GM12878 (cell line): ENCODE data around the gene DIP2C. TPM values are rescaled to one million over a fixed set of nuclear protein-coding genes. Genes with fewer than 3 reads are reported as not detected.

ENCODE experiments used
- ATAC-seq: fragments of 200-7000 bp; cut with Tn5 transposase; 3 replicates; pipeline ENCODE4 v1.9.1; 2020; ENCODE audit warnings: mild to moderate bottlenecking, moderate library complexity
- BruUV-seq: library from RNA; stranded (reverse); fragments of 400-500 nt; replicated peaks from 2 replicates; lab custom pipeline; 2021; lab: Mats Ljungman, UMichigan
- CTCF ChIA-PET: fragments of 300-600 bp; sonication (Branson Sonifier 250); formaldehyde crosslinking; extraction: SDS; loops from one replicate; lab custom pipeline; 2021; ENCODE audit warnings: inconsistent platforms; lab: Yijun Ruan, JAX
- POLR2A ChIA-PET: fragments of 350-600 bp; formaldehyde crosslinking; extraction: SDS; loops from one replicate; lab custom pipeline; 2021; ENCODE audit warnings: inconsistent platforms; lab: Charles Lee
- RAD21 ChIA-PET: fragments of 300-600 bp; sonication (Branson Sonifier 250); formaldehyde crosslinking; loops from one replicate; lab custom pipeline; 2023; ENCODE audit warnings: antibody characterized with exemption; ENCODE audit not compliant: unreplicated experiment; lab: Charles Lee
- SMC1A ChIA-PET: fragments of 300-600 bp; sonication (Branson Sonifier 250); formaldehyde crosslinking; loops from one replicate; lab custom pipeline; 2023; ENCODE audit not compliant: unreplicated experiment, uncharacterized antibody; lab: Charles Lee
- DNase-seq: peaks from one replicate; pipeline ENCODE4 v3.0.0-alpha.2; 2011; ENCODE audit warnings: low read depth, low spot score
- FAIRE-seq: peaks from 3 replicates; lab custom pipeline; 2011; peaks lifted over from hg19 to GRCh38; lab: Jason Lieb, UNC
- H2AFZ ChIP-seq: 2 replicates; pipeline ENCODE4 v1.6.0; 2011; ENCODE audit warnings: low read depth, low read length, control low read depth; ENCODE audit not compliant: control insufficient read depth
- H3K27ac ChIP-seq: 2 replicates; pipeline ENCODE4 v1.5.1; 2011; ENCODE audit warnings: control low read depth; ENCODE audit not compliant: control insufficient read depth, insufficient read depth
- H3K27me3 ChIP-seq, 2 experiments: replicated peaks in 1 of 2; 2 replicates each; pipeline versions ENCODE4 v1.6.0 to v1.6.1; 2011; ENCODE audit warnings: low read length in 1 of 2; ENCODE audit not compliant: control insufficient read depth in 2 of 2, insufficient read depth in 2 of 2
- H3K36me3 ChIP-seq, 2 experiments: 2 replicates each; pipeline ENCODE4 v1.5.1; 2011; ENCODE audit warnings: low read length in 1 of 2; ENCODE audit not compliant: control insufficient read depth in 2 of 2, insufficient read depth in 2 of 2
- H3K4me1 ChIP-seq: 2 replicates; pipeline ENCODE4 v1.6.1; 2011; ENCODE audit warnings: mild to moderate bottlenecking, low read length, moderate library complexity, mixed read lengths; ENCODE audit not compliant: control insufficient read depth, insufficient read depth
- H3K4me2 ChIP-seq: 2 replicates; pipeline ENCODE4 v1.6.0; 2011; ENCODE audit warnings: control low read depth; ENCODE audit not compliant: control insufficient read depth, insufficient read depth
- H3K4me3 ChIP-seq: fragments of 200-600 bp; sonication (generic); 2 replicates; pipeline ENCODE4 v1.5.1; 2016
- H3K79me2 ChIP-seq: 2 replicates; pipeline ENCODE4 v1.6.0; 2011; ENCODE audit warnings: low read length; ENCODE audit not compliant: control insufficient read depth, insufficient read depth
- H3K9ac ChIP-seq: 2 replicates; pipeline ENCODE4 v1.8.0; 2011; ENCODE audit warnings: low read length, control low read depth, mixed read lengths; ENCODE audit not compliant: control insufficient read depth, insufficient read depth
- H3K9me3 ChIP-seq: replicated peaks from 3 replicates; pipeline ENCODE4 v1.5.1; 2011; ENCODE audit warnings: mild to moderate bottlenecking, low read length; ENCODE audit not compliant: control insufficient read depth, insufficient read depth
- H4K20me1 ChIP-seq: 2 replicates; pipeline ENCODE4 v1.6.0; 2011; ENCODE audit not compliant: control insufficient read depth, insufficient read depth
- ASH2L ChIP-seq: fragments of 300-600, 200-600 bp; sonication (generic); IDR thresholded peaks from 2 replicates; pipeline ENCODE4 v1.6.1; 2017; ENCODE audit warnings: low read depth, mild to moderate bottlenecking, borderline replicate concordance
- FOS ChIP-seq: IDR thresholded peaks from 3 replicates; pipeline ENCODE4 v1.6.1; 2011; ENCODE audit warnings: borderline replicate concordance; ENCODE audit not compliant: insufficient read length; ENCODE audit errors: extremely low read depth
- HDAC2 ChIP-seq: fragments of 200-600 bp; sonication (generic); IDR thresholded peaks from 2 replicates; pipeline ENCODE4 v1.6.1; 2017
- ZBED1 ChIP-seq: IDR thresholded peaks from 2 replicates; pipeline ENCODE4 v1.6.1; 2016; ENCODE audit warnings: borderline replicate concordance
- ZNF384 ChIP-seq: IDR thresholded peaks from 2 replicates; pipeline ENCODE4 v1.6.1; 2012; ENCODE audit warnings: low read depth, mild to moderate bottlenecking, low read length, improper control_type of control experiment, borderline replicate concordance
- WGBS: methylation state at CpG from one replicate; pipeline ENCODE4 v1.1.6; 2016; ENCODE audit warnings: low lambda C conversion rate; ENCODE audit not compliant: insufficient replicate concordance, insufficient coverage; ENCODE audit errors: missing lambda C conversion rate; 5-methylcytosine and 5-hydroxymethylcytosine counted together
- in situ Hi-C: fragments of 300-500 bp; cut with MboI; formaldehyde crosslinking; loops from 9 replicates; pipeline ENCODE4 v1.14.3; 2018; ENCODE audit warnings: mixed read lengths
- intact Hi-C: fragments of 100-400 bp; cut with micrococcal nuclease; formaldehyde crosslinking; loops from one replicate; pipeline ENCODE4 v1.14.2; 2022; ENCODE audit not compliant: unreplicated experiment
- polyA plus RNA-seq, 11 experiments: library from polyadenylated mRNA; depleted of rRNA in 4 of 11; unstranded in 6 of 11; stranded (reverse) in 5 of 11; fragments of >200 nt; fragmentation: Nextera tagmentation in 4 of 11; fragmentation: Illumina TruSeq in 1 of 11; extraction: Ambion mirVana in 4 of 11; extraction: Trizol in 1 of 11; gene quantifications; 1 replicate in 1 of 11; 2 replicates in 10 of 11; pipeline versions ENCODE4 v1.2.1 to v1.2.3, GENCODE V29; 2011 to 2016; ENCODE audit warnings: inconsistent platforms in 2 of 11, missing spikeins in 2 of 11, low read depth in 1 of 11
- total RNA-seq, 4 experiments: library from RNA; depleted of rRNA in 3 of 4; stranded (reverse); fragments of >200 nt in 3 of 4; fragmentation: Illumina TruSeq in 1 of 4; extraction: Trizol in 1 of 4; gene quantifications; 2 replicates each; pipeline versions ENCODE4 v1.2.1 to v1.2.3, GENCODE V29; 2013 to 2021
- TF ChIP-seq, protein P1 (sequence below): IDR thresholded peaks from 2 replicates; pipeline ENCODE4 v1.6.1; 2012; ENCODE audit warnings: mild to moderate bottlenecking, low read depth, low read length

Gene DIP2C
- total and polyA plus RNA-seq, 10 of the 15 experiments (the other 5 are each of a cell fraction or from before 2014, with no cell fraction given): 0.01 to 0.10 (median 0.06) TPM

DNA sequence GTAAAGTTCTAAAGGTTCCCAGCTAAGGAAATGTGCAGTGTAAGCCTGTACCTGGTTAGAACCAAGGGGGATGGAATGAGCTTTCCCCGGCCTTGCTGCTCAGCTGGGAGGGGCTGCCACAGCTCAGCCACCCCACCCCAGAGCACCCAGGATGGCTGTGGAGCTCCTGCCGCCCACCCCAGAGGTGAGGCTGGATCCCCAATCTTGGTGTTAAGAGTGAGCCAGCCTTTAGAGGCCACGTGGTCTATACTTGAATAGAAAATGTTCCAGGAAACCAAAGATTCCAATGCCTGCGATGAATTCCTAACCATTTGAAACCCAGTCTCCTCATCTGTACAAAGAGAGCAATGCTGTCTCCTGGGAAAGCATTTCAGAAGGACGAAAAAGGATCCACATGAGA is 16.5 kb downstream of the DIP2C start:
- in situ Hi-C loops: no loop called here
- Histone ChIP-seq H4K20me1 (no peaks in the 10 kb centered on the region), H3K4me1 (no peaks in the 10 kb centered on the region), H3K9ac (no peak overlapping the region), H3K4me3 (no peak overlapping the region), H2AFZ (no peak overlapping the region), H3K79me2 (no peaks in the 10 kb centered on the region), H3K9me3 (no peaks in the 10 kb centered on the region), H3K4me2 (no peak overlapping the region), H3K36me3 (no peaks in the 10 kb centered on the region), H3K27ac (no peak overlapping the region), H3K27me3 (0 out of 4 replicates have a peak, but pooled peaks cover 0 to 3% of the 10 kb centered on the region in 2 experiments)
- WGBS: 23% methylated on average over 5 of the region's 5 CpGs
- no peak for FAIRE-seq
- ChIA-PET SMC1A (no interaction called here), POLR2A (no interaction called here), CTCF (no interaction called here), RAD21 (no interaction called here)
- TF ChIP-seq ZNF384 (no peak), ASH2L (no peak), HDAC2 (no peak), FOS (no peak), ZBED1 (no peak)
- TF ChIP-seq, protein P1, sequence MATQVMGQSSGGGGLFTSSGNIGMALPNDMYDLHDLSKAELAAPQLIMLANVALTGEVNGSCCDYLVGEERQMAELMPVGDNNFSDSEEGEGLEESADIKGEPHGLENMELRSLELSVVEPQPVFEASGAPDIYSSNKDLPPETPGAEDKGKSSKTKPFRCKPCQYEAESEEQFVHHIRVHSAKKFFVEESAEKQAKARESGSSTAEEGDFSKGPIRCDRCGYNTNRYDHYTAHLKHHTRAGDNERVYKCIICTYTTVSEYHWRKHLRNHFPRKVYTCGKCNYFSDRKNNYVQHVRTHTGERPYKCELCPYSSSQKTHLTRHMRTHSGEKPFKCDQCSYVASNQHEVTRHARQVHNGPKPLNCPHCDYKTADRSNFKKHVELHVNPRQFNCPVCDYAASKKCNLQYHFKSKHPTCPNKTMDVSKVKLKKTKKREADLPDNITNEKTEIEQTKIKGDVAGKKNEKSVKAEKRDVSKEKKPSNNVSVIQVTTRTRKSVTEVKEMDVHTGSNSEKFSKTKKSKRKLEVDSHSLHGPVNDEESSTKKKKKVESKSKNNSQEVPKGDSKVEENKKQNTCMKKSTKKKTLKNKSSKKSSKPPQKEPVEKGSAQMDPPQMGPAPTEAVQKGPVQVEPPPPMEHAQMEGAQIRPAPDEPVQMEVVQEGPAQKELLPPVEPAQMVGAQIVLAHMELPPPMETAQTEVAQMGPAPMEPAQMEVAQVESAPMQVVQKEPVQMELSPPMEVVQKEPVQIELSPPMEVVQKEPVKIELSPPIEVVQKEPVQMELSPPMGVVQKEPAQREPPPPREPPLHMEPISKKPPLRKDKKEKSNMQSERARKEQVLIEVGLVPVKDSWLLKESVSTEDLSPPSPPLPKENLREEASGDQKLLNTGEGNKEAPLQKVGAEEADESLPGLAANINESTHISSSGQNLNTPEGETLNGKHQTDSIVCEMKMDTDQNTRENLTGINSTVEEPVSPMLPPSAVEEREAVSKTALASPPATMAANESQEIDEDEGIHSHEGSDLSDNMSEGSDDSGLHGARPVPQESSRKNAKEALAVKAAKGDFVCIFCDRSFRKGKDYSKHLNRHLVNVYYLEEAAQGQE: no peak
- no peak for ATAC-seq
- no TSS peak for BruUV-seq
- DNase-seq: no peak
- intact Hi-C loops: no loop called here
